HG03196 (cell line): ENCODE results near the gene NAA80.

Experiments
- ATAC-seq: cut with Tn5 transposase; IDR thresholded peaks from one replicate; pipeline ENCODE4 v1.9.1; 2021; ENCODE audit not compliant: unreplicated experiment

Gene NAA80

GRCh38 chr3:50330330-50330729 lies 31.1 kb upstream of the NAA80 start:
- ATAC-seq, result no peak

- peak; percentile 77 for ATAC-seq
Observed at GRCh38 chr3:50327943-50328691, 28.9 kb upstream of the NAA80 start, which contains the start of gene TUSC2. TUSC2 (minus strand) TSS chr3:50328223; CDS start chr3:50328099, 124 bp downstream.

- ATAC-seq, result no peak
Observed at GRCh38 chr3:50327129-50327528, 27.9 kb upstream of the NAA80 start.

- no peak for ATAC-seq
Observed at GRCh38 chr3:50326182-50326541, 27.0 kb upstream of the NAA80 start.

DNA sequence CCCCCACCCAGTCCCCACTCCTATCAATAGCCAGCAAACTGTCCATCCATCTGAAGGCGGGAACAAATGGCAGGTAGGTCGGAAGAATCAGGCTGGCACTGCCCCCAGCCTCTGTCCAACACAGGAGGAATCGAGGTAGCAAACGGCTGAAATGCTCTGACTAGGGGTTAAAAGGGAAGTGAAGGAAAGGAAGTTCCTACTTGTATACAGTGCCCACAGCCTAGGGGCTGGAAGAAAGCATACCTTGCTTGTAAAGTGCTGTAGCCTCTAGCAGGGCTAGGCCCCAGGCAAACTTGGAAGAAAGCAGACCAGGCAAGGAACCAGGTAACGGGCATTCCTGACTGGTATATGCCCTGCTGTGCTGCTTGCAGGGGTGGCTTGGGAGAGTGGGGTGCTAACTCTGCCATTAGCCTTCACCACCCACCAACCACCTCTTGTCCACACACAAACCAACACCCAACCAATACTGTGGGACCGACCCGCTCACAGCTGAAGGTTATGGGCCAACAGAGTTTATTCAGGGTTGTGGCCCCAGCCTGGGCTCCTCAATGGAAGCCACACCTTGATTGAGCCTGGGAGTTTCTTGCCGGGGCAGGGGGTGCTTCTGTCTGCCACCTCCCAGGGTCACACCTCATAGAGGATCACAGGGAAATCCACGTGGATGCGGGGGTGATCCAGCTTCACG lies 26.4 kb upstream of the NAA80 start:
- ATAC-seq, result no peak

DNA sequence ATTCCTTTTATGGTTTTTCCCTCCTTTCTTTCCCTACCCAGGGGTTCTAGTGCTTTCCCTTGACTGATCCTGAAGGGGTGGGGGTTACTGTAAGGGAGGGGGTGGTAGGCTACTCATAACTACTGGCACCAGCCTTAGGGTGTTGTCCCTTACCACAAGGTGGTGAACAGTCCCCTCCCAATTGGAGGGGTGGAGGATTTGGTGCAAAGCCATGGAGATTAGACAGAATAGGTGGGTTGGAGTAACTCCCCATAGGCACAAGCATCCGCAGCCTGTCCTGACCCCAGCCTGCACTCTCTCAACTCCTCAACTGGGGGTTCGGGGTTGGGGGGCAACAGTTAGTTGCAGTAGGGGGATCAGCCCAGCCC lies 25.9 kb upstream of the NAA80 start:
- no peak for ATAC-seq

GRCh38 chr3:50324351-50325112 lies 25.3 kb upstream of the NAA80 start:
- ATAC-seq, result no peak

DNA sequence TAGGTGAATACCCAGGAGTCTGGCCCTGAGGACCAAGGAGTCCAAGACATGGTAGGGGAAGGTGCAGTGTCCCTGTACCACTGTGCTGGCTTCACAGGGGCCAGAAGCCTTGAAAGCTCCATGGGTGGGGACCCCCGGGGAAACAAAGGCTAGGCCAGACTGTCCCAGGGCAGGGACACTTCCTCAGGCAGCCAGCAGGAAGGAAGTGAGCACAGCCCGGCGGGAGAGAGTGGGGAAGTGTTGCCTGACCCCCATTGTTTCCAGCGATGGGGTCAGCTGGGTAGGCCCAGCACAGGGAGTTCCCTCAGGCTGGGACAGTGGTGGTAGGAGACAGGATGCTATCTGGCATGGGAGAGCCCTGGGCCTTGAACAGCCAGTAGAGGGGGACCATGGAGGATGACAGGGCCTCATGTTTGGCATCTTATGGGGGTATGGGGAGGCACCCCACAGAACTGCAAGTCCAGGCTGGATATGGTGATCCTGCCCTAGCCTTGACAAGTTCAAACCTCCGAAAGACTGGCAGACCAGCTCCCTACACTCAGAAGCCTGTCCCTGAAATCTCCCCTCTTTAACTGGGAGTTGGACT lies 24.5 kb upstream of the NAA80 start:
- no peak for ATAC-seq

DNA sequence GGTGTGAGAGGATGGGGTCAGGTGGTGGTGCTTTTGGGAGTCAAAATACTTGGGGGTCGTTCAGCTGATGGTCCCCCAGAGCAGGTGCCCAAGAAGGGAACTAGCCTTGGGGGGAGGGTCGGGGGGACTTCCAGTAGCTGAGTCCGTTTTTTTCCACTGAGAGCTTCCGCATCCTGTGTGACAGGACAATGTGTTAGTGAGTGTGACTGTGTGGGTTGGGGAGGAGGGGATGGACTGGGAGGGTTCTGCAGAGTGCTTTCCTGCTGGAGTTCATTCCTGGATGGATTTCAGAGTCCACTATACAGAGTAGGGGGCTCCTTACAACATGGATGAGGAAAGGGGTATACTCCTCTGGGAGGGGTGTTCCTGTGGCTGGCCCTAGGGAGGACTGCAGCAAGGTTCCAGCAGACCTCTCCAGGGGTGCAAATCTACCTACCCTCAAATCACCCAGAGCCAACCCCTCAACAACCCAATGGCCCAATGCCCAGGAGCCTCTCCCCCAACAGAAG lies 23.9 kb upstream of the NAA80 start:
- no peak for ATAC-seq

- ATAC-seq, result no peak
Observed at GRCh38 chr3:50322386-50323091, 23.3 kb upstream of the NAA80 start, which contains the start of gene HYAL2. HYAL2 (minus strand) TSS chr3:50322745; CDS start chr3:50320489, 2,256 bp downstream.

DNA sequence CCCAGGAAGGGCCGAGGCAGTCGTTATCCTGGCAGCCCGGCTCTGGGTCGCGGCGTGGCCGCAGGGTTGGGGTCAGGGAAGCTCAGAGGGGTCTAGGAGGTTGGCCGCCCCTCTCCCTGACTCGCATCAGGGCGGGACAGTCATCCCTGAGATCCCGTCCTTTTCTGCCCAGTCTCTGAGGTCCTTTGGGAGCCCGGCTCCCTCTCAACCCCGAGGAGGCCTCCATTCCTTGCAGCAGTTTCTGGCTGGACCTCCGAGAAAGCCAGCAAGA lies 22.8 kb upstream of the NAA80 start:
- no peak for ATAC-seq

DNA sequence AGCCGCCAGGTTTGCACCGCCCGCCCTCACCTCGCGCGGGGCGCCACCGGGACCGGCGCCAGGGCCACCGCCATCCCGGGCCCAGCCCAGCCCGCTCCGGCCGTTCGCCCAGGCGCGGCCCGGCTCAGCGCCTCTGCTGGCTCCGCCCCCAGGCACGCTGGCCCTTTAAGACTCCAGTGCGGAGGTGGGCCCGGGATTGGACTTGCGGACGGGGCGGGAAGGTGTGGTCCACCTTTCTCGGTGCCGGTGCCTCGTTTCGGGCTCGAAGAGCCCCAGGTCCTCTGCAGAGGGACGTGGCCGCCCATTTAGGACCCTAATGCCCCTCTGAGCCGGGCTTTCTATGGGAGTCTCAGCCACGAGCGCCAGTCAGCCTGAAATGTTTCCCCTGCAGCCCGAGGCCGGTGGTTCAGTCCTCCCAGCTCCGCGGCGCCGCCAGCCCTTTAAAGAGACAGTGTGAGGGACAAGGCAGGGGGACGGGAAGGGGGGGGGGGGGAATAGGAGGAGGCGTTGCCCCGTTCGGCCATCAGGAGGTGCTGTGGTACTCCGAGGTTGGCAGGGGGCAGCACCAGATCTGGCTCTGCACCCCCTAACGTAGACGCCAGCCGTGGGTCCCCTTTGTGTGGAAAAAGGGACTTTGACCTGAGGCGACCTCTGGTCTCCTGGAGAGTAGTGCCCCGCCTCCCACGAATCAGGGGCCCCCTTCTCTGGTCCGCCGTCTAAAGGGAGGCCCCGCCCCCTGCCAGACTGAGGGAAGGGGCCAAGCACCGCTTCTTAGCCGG lies 22.3 kb upstream of the NAA80 start:
- ATAC-seq, result peak; percentile 72

DNA sequence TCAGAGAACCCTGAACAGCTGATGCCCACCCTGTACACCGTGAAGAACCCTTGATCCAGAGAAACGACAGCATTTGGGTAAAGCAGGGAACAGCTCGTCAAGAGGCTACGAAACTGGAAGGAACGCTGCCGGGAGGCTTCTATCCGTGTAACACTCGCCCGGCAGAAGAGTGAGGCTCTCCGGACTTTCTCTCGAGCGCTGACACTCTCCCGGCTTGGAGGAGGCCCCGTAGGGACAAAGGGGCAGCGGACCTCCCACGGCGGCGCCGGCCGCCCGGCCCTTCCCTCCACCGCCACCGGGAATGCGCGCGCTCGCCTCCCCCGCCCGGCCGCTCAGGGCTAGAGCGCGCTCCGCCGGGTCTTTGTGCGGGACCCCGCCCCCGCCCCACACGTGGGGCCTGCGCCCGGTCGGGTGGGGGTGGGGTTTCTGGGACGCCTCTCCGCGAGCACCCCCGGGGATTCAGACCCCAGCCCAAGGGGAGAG lies 21.7 kb upstream of the NAA80 start:
- peak; percentile 40 for ATAC-seq

DNA sequence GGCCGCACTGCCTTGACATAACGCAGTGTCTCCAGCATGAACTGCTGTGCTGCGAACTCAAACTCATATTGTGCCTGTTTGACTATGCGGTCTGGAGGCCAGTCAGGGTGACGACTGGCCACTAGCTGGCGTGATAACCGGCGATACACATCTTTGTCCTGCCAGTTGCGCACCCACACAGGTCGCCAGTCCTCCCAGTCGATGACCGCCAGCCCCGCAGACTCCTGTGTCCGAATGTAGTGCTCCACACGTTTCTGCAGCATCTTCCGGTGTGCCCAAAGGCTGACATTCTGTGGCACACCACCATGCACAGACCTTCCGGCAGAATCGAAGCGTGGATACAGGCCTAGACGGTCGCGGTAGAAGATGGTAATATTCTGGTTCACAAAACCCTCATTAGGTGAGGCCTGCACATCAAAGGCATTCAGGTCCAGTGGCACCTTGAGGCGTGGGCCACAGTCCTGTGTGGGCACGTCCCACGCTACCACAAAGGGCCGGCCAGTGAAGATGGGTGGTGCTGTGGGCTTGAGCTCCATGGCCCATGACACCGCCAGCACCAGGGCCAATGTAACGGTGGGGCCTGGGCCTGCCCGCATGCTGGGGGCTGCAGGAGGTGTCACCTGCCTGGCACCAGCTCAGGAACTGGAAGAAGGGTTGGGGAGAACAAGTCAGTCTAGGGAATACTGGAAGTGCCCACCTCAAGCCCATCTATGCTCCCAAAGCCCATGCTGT lies 20.9 kb upstream of the NAA80 start:
- ATAC-seq, result no peak

DNA sequence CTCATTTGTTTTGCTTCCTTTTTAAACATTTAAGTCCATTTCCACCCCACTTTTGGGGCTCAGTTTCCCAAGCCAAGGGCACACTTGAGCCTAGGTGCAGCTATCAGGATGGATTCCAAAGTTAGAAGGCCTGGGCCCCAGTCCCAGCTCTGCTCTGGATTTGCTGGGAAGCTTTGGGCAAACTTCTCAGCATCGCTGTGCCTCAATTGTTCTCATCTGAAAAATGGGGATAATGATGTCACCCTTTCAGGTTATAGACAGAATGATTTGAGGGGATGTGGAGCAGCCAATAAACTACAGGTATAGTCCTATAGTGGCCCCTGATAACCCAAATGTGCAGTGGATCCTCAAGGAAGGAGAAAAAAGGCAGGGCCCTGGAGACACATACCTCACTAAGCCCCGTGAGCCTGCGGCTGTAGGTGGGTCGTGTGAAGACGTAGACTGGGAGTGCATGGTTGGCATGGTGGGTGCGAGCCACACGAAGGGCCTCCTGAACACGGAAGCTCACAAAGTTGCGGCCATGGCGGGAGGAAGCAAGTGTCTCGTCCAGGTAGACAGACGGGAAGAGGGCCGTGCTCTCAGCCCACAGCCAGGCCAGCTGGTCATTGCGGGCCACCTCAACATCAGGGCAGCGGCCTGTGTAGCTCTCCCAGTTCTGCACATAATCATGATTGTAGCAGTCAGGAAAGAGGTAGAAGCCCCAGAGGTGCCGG lies 20.1 kb upstream of the NAA80 start:
- ATAC-seq, result no peak

DNA sequence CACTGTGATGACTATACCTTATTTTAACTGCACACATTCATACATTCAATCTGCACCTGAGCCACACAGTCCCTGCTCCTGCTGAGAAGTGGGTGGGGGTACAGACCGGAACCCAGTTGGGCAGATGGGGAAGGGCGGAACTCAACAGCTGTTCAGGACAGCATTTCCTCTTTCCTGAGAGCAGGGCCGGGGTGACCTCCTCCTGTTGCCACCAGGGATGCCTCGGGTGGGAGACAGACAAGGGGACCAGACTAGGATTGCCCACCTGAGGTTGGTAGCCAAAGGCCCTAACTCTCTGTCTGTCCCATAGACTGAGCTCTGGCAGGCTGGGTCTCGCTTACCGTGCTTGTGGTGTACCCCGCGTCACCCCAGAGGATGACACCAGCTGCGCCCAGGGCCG lies 19.4 kb upstream of the NAA80 start:
- ATAC-seq, result no peak

GRCh38 chr3:50318163-50318562 lies 19.0 kb upstream of the NAA80 start:
- ATAC-seq, result no peak

DNA sequence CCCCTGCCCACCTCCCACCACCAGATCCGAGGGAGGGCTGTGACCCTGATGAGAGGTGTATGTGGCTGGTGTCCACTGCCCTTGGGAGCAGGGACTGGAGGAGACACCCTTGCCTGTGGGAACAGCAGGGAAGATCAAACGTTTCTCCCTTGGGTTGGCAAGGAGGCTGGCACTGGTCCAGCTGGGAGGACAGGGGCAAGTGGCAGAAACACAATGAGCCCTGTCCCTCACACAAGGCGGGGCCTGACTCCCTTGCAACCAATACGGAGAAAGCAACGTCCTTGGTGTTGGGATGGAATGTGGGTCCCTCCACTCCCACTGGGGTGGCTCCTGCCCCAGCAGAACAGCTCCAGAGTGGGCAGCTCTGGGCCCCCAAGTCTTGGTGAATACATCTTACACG lies 18.1 kb upstream of the NAA80 start:
- no peak for ATAC-seq
